SU-DHL-6 (cell line): ENCODE measurements around the gene HDAC7.

Experiments used
- EZH2phosphoT487 ChIP-seq: fragments of 200-600 bp; sonication (generic), shearing (Covaris generic); conservative IDR thresholded peaks from 2 replicates; pipeline ENCODE4 v1.6.1; 2018; ENCODE audit warnings: mild to moderate bottlenecking, antibody characterized with exemption, low read length, moderate library complexity, mixed read lengths
- TF ChIP-seq, protein P1 (sequence below): fragments of 200-600 bp; sonication (generic); IDR thresholded peaks from one replicate; pipeline ENCODE4 v1.5.1; 2017; ENCODE audit warnings: antibody characterized with exemption, mild to moderate bottlenecking, low read length, moderate library complexity; ENCODE audit not compliant: insufficient read depth, poor library complexity, severe bottlenecking

DNA sequence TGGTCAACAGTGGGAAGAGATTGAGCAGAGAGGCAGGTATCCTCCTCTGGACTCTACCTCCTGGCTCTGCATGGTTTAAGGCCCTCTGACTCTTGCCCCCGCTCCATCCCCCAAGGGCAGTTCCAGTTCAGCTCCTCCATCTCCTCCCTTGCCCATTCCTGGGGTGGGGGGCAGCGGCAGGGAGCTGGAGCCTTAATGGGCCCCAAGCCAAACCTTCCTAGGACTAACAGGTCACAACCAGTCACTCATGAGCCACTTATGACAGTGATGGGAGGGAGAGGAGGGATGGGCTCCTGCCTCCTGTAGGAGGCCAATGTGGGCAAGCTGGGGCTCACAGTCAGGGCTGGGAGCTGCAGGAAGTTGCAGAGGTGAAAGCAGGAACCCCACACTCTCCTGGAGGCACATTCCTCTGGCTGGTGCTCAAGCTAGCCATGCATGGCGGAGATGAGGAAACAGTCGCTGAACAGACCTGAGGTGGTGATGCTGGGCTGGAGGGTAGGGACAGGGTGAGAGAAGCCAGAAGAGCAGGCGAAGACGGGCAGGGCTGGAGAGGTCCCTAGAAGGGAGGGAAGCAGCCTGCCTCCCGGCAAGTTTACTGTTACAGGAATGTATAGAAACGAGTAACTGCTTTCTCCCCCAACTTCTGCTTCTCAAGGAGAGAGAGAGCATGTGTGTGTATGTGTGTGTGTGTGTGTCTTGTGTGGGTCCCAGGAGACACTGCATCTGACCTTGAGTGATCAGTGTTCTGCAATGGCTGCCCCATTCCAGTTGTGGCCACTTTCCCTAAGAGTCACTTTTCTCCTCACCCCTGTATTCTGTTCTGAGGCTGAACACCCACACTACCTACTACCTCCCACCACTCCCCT is 56.0 kb downstream of the HDAC7 start:
- TF ChIP-seq, protein P1, sequence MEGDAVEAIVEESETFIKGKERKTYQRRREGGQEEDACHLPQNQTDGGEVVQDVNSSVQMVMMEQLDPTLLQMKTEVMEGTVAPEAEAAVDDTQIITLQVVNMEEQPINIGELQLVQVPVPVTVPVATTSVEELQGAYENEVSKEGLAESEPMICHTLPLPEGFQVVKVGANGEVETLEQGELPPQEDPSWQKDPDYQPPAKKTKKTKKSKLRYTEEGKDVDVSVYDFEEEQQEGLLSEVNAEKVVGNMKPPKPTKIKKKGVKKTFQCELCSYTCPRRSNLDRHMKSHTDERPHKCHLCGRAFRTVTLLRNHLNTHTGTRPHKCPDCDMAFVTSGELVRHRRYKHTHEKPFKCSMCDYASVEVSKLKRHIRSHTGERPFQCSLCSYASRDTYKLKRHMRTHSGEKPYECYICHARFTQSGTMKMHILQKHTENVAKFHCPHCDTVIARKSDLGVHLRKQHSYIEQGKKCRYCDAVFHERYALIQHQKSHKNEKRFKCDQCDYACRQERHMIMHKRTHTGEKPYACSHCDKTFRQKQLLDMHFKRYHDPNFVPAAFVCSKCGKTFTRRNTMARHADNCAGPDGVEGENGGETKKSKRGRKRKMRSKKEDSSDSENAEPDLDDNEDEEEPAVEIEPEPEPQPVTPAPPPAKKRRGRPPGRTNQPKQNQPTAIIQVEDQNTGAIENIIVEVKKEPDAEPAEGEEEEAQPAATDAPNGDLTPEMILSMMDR: no peak
- TF ChIP-seq EZH2phosphoT487: no peak
